ENCODE results near the gene TTC39C.

Gene TTC39C

GRCh38 chr18:24003903-24004640 is 10.5 kb upstream of the TTC39C start:
- H3K4me3 Mint-ChIP-seq = no peak overlapping the region
- H3K27ac Mint-ChIP-seq = no peak overlapping the region
- H3K9me3 Mint-ChIP-seq (ENCODE audit: low read depth) = peaks cover 3% of the 10 kb centered on the region
- H3K4me1 Mint-ChIP-seq (ENCODE audit: low read depth) = peaks cover 62% of the 10 kb centered on the region
- H3K27me3 Mint-ChIP-seq = no peaks in the 10 kb centered on the region
- peaks cover 4% of the 10 kb centered on the region for H3K36me3 Mint-ChIP-seq

- Mint-ChIP-seq H3K36me3 (no peaks in the 10 kb centered on the region), H3K4me3 (no peak overlapping the region), H3K27me3 (no peaks in the 10 kb centered on the region), H3K9me3 (ENCODE audit: low read depth) (no peaks in the 10 kb centered on the region), H3K4me1 (ENCODE audit: low read depth) (peaks cover 75% of the 10 kb centered on the region), H3K27ac (peak overlapping the region; percentile 16)
Measured at GRCh38 chr18:24006712-24007313, 7.7 kb upstream of the TTC39C start.

GRCh38 chr18:24009246-24009645 is 5.3 kb upstream of the TTC39C start:
- no peaks in the 10 kb centered on the region for H3K9me3 Mint-ChIP-seq (ENCODE audit: low read depth)
- peak overlapping the region; percentile 46 for H3K4me3 Mint-ChIP-seq
- peak overlapping the region; percentile 82 for H3K27ac Mint-ChIP-seq
- H3K36me3 Mint-ChIP-seq = no peaks in the 10 kb centered on the region
- no peaks in the 10 kb centered on the region for H3K27me3 Mint-ChIP-seq
- H3K4me1 Mint-ChIP-seq (ENCODE audit: low read depth) = peaks cover 71% of the 10 kb centered on the region

GRCh38 chr18:24009651-24010333 is 4.8 kb upstream of the TTC39C start:
- H3K36me3 Mint-ChIP-seq = no peaks in the 10 kb centered on the region
- no peaks in the 10 kb centered on the region for H3K27me3 Mint-ChIP-seq
- H3K9me3 Mint-ChIP-seq (ENCODE audit: low read depth) = no peaks in the 10 kb centered on the region
- peak overlapping the region; percentile 82 for H3K27ac Mint-ChIP-seq
- peaks cover 65% of the 10 kb centered on the region for H3K4me1 Mint-ChIP-seq (ENCODE audit: low read depth)
- H3K4me3 Mint-ChIP-seq = peak overlapping the region; percentile 46

GRCh38 chr18:24010673-24011072 is 3.9 kb upstream of the TTC39C start:
- Mint-ChIP-seq H3K27me3 (no peaks in the 10 kb centered on the region), H3K4me3 (no peak overlapping the region), H3K9me3 (ENCODE audit: low read depth) (no peaks in the 10 kb centered on the region), H3K36me3 (no peaks in the 10 kb centered on the region), H3K4me1 (ENCODE audit: low read depth) (peaks cover 70% of the 10 kb centered on the region), H3K27ac (peak overlapping the region; percentile 75)

- H3K4me3 Mint-ChIP-seq = peak overlapping the region; percentile 73
- peak overlapping the region; percentile 75 for H3K27ac Mint-ChIP-seq
- H3K4me1 Mint-ChIP-seq (ENCODE audit: low read depth) = peaks cover 74% of the 10 kb centered on the region
- no peaks in the 10 kb centered on the region for H3K9me3 Mint-ChIP-seq (ENCODE audit: low read depth)
- no peaks in the 10 kb centered on the region for H3K36me3 Mint-ChIP-seq
- no peaks in the 10 kb centered on the region for H3K27me3 Mint-ChIP-seq
Measured at GRCh38 chr18:24011123-24011917, 3.2 kb upstream of the TTC39C start.

- Mint-ChIP-seq H3K27me3 (no peaks in the 10 kb centered on the region), H3K36me3 (no peaks in the 10 kb centered on the region), H3K4me3 (peak overlapping the region; percentile 73), H3K4me1 (ENCODE audit: low read depth) (peaks cover 83% of the 10 kb centered on the region), H3K9me3 (ENCODE audit: low read depth) (no peaks in the 10 kb centered on the region), H3K27ac (peak overlapping the region; percentile 75)
Measured at GRCh38 chr18:24013051-24013450, 1.5 kb upstream of the TTC39C start.

- no peaks in the 10 kb centered on the region for H3K9me3 Mint-ChIP-seq (ENCODE audit: low read depth)
- peaks cover 83% of the 10 kb centered on the region for H3K4me1 Mint-ChIP-seq (ENCODE audit: low read depth)
- H3K4me3 Mint-ChIP-seq = peak overlapping the region; percentile 94
- H3K27me3 Mint-ChIP-seq = no peaks in the 10 kb centered on the region
- peak overlapping the region; percentile 90 for H3K27ac Mint-ChIP-seq
- H3K36me3 Mint-ChIP-seq = no peaks in the 10 kb centered on the region
Measured at GRCh38 chr18:24014986-24015638, 558 bp downstream of the TTC39C start.

- H3K4me1 Mint-ChIP-seq (ENCODE audit: low read depth) = peaks cover 83% of the 10 kb centered on the region
- H3K27me3 Mint-ChIP-seq = no peaks in the 10 kb centered on the region
- peaks cover 3% of the 10 kb centered on the region for H3K36me3 Mint-ChIP-seq
- peak overlapping the region; percentile 94 for H3K4me3 Mint-ChIP-seq
- H3K9me3 Mint-ChIP-seq (ENCODE audit: low read depth) = no peaks in the 10 kb centered on the region
- peak overlapping the region; percentile 90 for H3K27ac Mint-ChIP-seq
Measured at GRCh38 chr18:24015639-24016631, 1.4 kb downstream of the TTC39C start.

GRCh38 chr18:24016643-24017042 is 2.1 kb downstream of the TTC39C start:
- no peaks in the 10 kb centered on the region for H3K27me3 Mint-ChIP-seq
- peak overlapping the region; percentile 90 for H3K27ac Mint-ChIP-seq
- peaks cover 3% of the 10 kb centered on the region for H3K36me3 Mint-ChIP-seq

GRCh38 chr18:24018299-24018886 is 3.8 kb downstream of the TTC39C start:
- peak overlapping the region; percentile 86 for H3K27ac Mint-ChIP-seq
- no peaks in the 10 kb centered on the region for H3K27me3 Mint-ChIP-seq
- no peaks in the 10 kb centered on the region for H3K9me3 Mint-ChIP-seq (ENCODE audit: low read depth)
- peak overlapping the region; percentile 94 for H3K4me3 Mint-ChIP-seq
- peaks cover 86% of the 10 kb centered on the region for H3K4me1 Mint-ChIP-seq (ENCODE audit: low read depth)
- peaks cover 3% of the 10 kb centered on the region for H3K36me3 Mint-ChIP-seq

More at GRCh38 chr18:24016643-24017042, 2.1 kb downstream of the TTC39C start:
- H3K4me3 Mint-ChIP-seq = peak overlapping the region; percentile 94
- H3K9me3 Mint-ChIP-seq (ENCODE audit: low read depth) = no peaks in the 10 kb centered on the region
- peaks cover 83% of the 10 kb centered on the region for H3K4me1 Mint-ChIP-seq (ENCODE audit: low read depth)

GRCh38 chr18:24019641-24020331 is 5.2 kb downstream of the TTC39C start:
- Mint-ChIP-seq H3K36me3 (peaks cover 3% of the 10 kb centered on the region), H3K27me3 (no peaks in the 10 kb centered on the region), H3K9me3 (ENCODE audit: low read depth) (no peaks in the 10 kb centered on the region)

GRCh38 chr18:24021505-24021904 is 7.0 kb downstream of the TTC39C start:
- Mint-ChIP-seq H3K4me3 (peak overlapping the region; percentile 47), H3K36me3 (peaks cover 6% of the 10 kb centered on the region), H3K27ac (peak overlapping the region; percentile 95), H3K9me3 (ENCODE audit: low read depth) (no peaks in the 10 kb centered on the region), H3K27me3 (no peaks in the 10 kb centered on the region), H3K4me1 (ENCODE audit: low read depth) (peaks cover 96% of the 10 kb centered on the region)

More at GRCh38 chr18:24019641-24020331, 5.2 kb downstream of the TTC39C start:
- H3K4me1 Mint-ChIP-seq (ENCODE audit: low read depth) = peaks cover 92% of the 10 kb centered on the region
- H3K4me3 Mint-ChIP-seq = peak overlapping the region; percentile 83
- peak overlapping the region; percentile 95 for H3K27ac Mint-ChIP-seq

Data from activated naive CD8-positive, alpha-beta T cell (primary cell).